Left ventricle myocardium superior (tissue), 1 donor: ENCODE measurements around the gene MYADM. TPM values are rescaled to one million over a fixed set of nuclear protein-coding genes. Genes with fewer than 3 reads are reported as not detected.
"Not testable (repeated sequence)": the region's sequence is repeated elsewhere in the genome, so short reads cannot be mapped to it uniquely, and the experiment has no call there.

ENCODE experiments used
- ATAC-seq: fragments of 200-7000 bp; cut with Tn5 transposase; one replicate; pipeline ENCODE4 v1.9.1; 2020; ENCODE audit warnings: mild to moderate bottlenecking, moderate library complexity
- DNase-seq: peaks from one replicate; pipeline ENCODE4 v3.0.0-alpha.2; 2020
- intact Hi-C: fragments of 100-400 bp; cut with micrococcal nuclease; formaldehyde crosslinking; loops from one replicate; pipeline ENCODE4 v1.11.0; 2022
- long read RNA-seq: library from polyadenylated mRNA; unstranded; transcript quantifications from one replicate; pipeline ENCODE4 v2.0.0, GENCODE V29; 2021
- total RNA-seq: library from RNA; stranded (reverse); fragmentation: NEBNext Ultra II Directional; extraction: Animal tissue kit (Norgen Biotek cat#: 25700); gene quantifications from one replicate; pipeline ENCODE4 v1.2.1, GENCODE V29; 2021
- donor health status: DM: no; HTN: yes; CAD: no; lungs with severe emphysema.

Gene MYADM
- 112 TPM for total RNA-seq
- long read RNA-seq, transcript MYADM-204 (3 exons, 3,056 nt) = major isoform, 10 of 59 reads
- long read RNA-seq, partial matches to known transcripts = 0 of 59 reads
- long read RNA-seq, other reads (novel, unspliced or antisense) = 47 of 59 reads

- peak; percentile 99 for DNase-seq
- peak; percentile 81 for ATAC-seq
- intact Hi-C loops = no loop called here
These were observed at the start of gene MYADM for GRCh38 chr19:53867225-53868090. Gene MYADM, plus strand, starts transcription at chr19:53867883. Its CDS starts 5,647 bp downstream, at chr19:53873530.

- intact Hi-C loops = no loop called here
- no peak for ATAC-seq
- no peak for DNase-seq
These were observed 48.9 kb upstream of the MYADM start for GRCh38 chr19:53818756-53819155.

GRCh38 chr19:53819861-53820260, 47.8 kb upstream of the MYADM start:
- intact Hi-C loops = no loop called here
- DNase-seq = no peak
- no peak for ATAC-seq

- DNase-seq = no peak
- ATAC-seq = no peak
- intact Hi-C loops = no loop called here
These were observed 44.1 kb upstream of the MYADM start for GRCh38 chr19:53823380-53824120.

GRCh38 chr19:53824134-53824611, 43.5 kb upstream of the MYADM start, which contains the start of gene NLRP12:
Gene NLRP12, minus strand, starts transcription at chr19:53824314. Its CDS starts 140 bp downstream, at chr19:53824174.
- DNase-seq (peak; percentile 34), ATAC-seq (peak; percentile 76)
- intact Hi-C loops = no loop called here

- no peak for DNase-seq
- intact Hi-C loops = no loop called here
- ATAC-seq = no peak
These were observed 40.8 kb upstream of the MYADM start for GRCh38 chr19:53826876-53827275.

GRCh38 chr19:53828531-53828930, 39.2 kb upstream of the MYADM start:
- DNase-seq (no peak), ATAC-seq (no peak)
- intact Hi-C loops = no loop called here

GRCh38 chr19:53832861-53833260, 34.8 kb upstream of the MYADM start:
- ATAC-seq, DNase-seq, intact Hi-C loops: not testable (repeated sequence)

GRCh38 chr19:53838446-53838845, 29.2 kb upstream of the MYADM start:
- intact Hi-C loops, ATAC-seq, DNase-seq: not testable (repeated sequence)

GRCh38 chr19:53840241-53840640, 27.4 kb upstream of the MYADM start:
- DNase-seq, ATAC-seq: not testable (repeated sequence)
- intact Hi-C loops = loop anchor here (10.0 kb wide), 1 partner anchor 185 kb away; no protein-coding TSS in a partner anchor

- ATAC-seq, DNase-seq: not testable (repeated sequence)
- intact Hi-C loops = loop anchor here (10.0 kb wide), 1 partner anchor 184 kb away; no protein-coding TSS in a partner anchor
These were observed 26.8 kb upstream of the MYADM start for GRCh38 chr19:53840914-53841313.

- intact Hi-C loops = loop anchor here (10.0 kb wide), 1 partner anchor 180 kb away; no protein-coding TSS in a partner anchor
- DNase-seq (no peak), ATAC-seq (no peak)
These were observed 22.8 kb upstream of the MYADM start for GRCh38 chr19:53844849-53845246.

- ATAC-seq (no peak), DNase-seq (no peak)
- intact Hi-C loops = loop anchor here (10.0 kb wide), 1 partner anchor 177 kb away; no protein-coding TSS in a partner anchor
These were observed 20.1 kb upstream of the MYADM start for GRCh38 chr19:53847555-53847954.

- no peak for DNase-seq
- intact Hi-C loops = loop anchor here (10.0 kb wide), 1 partner anchor 176 kb away; no protein-coding TSS in a partner anchor
- peak; percentile 60 for ATAC-seq
These were observed 18.4 kb upstream of the MYADM start for GRCh38 chr19:53849237-53849676.

- no peak for ATAC-seq
- DNase-seq = no peak
- intact Hi-C loops = no loop called here
These were observed 14.0 kb upstream of the MYADM start for GRCh38 chr19:53853707-53854106.

GRCh38 chr19:53864308-53864836, 3.3 kb upstream of the MYADM start:
- ATAC-seq (no peak), DNase-seq (no peak)
- intact Hi-C loops = no loop called here

GRCh38 chr19:53865523-53865917, 2.2 kb upstream of the MYADM start:
- ATAC-seq (no peak), DNase-seq (no peak)
- intact Hi-C loops = no loop called here

- peak; percentile 60 for ATAC-seq
- intact Hi-C loops = no loop called here
- peak; percentile 93 for DNase-seq
These were observed 1.5 kb upstream of the MYADM start for GRCh38 chr19:53865918-53866864.
